A673 (cell line): Measurements from ENCODE around the gene HTR3A. TPM values are rescaled to one million over a fixed set of nuclear protein-coding genes. Genes with fewer than 3 reads are reported as not detected.

ENCODE experiments used
- BruUV-seq: library from RNA; stranded (reverse); fragments of 400-500 nt; replicated peaks from 2 replicates; lab custom pipeline; 2021; lab: Mats Ljungman, UMichigan
- CTCF ChIA-PET: fragments of 300-600 bp; sonication (Branson Sonifier 250); formaldehyde crosslinking; loops from one replicate; lab custom pipeline; 2022; ENCODE audit warnings: antibody characterized with exemption; lab: Charles Lee
- POLR2A ChIA-PET: fragments of 300-600 bp; sonication (Branson Sonifier 250); formaldehyde crosslinking; loops from one replicate; lab custom pipeline; 2022; ENCODE audit warnings: antibody characterized with exemption; ENCODE audit not compliant: low non-redundant PET; lab: Charles Lee
- DNase-seq: peaks from one replicate; pipeline ENCODE4 v3.0.0-alpha.2; 2015; ENCODE audit warnings: low spot score
- H3K27ac ChIP-seq: fragments of 200-600 bp; sonication (generic); 2 replicates; pipeline ENCODE4 v1.5.1; 2016; ENCODE audit warnings: mixed run types, low read depth, mild to moderate bottlenecking, mixed read lengths, antibody characterized with exemption, low read length; ENCODE audit not compliant: poor library complexity, severe bottlenecking
- H3K27me3 ChIP-seq: fragments of 200-600 bp; sonication (generic); replicated peaks from 2 replicates; pipeline ENCODE4 v1.6.1; 2017; ENCODE audit warnings: mixed run types, low read depth, mild to moderate bottlenecking, mixed read lengths, antibody characterized with exemption, low read length; ENCODE audit not compliant: insufficient read depth, poor library complexity
- H3K36me3 ChIP-seq: fragments of 200-600 bp; sonication (generic); 2 replicates; pipeline ENCODE4 v1.6.1; 2016; ENCODE audit warnings: mixed run types, mild to moderate bottlenecking, mixed read lengths, antibody characterized with exemption, low read length; ENCODE audit not compliant: insufficient read depth, poor library complexity, severe bottlenecking
- H3K4me1 ChIP-seq: fragments of 200-600 bp; sonication (generic); 2 replicates; pipeline ENCODE4 v1.6.1; 2017; ENCODE audit warnings: mixed run types, mild to moderate bottlenecking, mixed read lengths, antibody characterized with exemption, low read length; ENCODE audit not compliant: insufficient read depth, poor library complexity, severe bottlenecking
- H3K4me3 ChIP-seq: fragments of 200-600 bp; sonication (generic); 2 replicates; pipeline ENCODE4 v1.5.1; 2016; ENCODE audit warnings: low read depth, mixed run types, mild to moderate bottlenecking, mixed read lengths, low read length; ENCODE audit not compliant: poor library complexity, severe bottlenecking
- H3K9me3 ChIP-seq: fragments of 200-600 bp; sonication (generic); 2 replicates; pipeline ENCODE4 v1.6.1; 2016; ENCODE audit warnings: mixed run types, low read depth, mild to moderate bottlenecking, mixed read lengths, antibody characterized with exemption, low read length; ENCODE audit not compliant: poor library complexity, severe bottlenecking
- CTCF ChIP-seq: fragments of 300-800, 200-600 bp; sonication (generic); conservative IDR thresholded peaks from 2 replicates; pipeline ENCODE4 v1.5.1; 2017; ENCODE audit warnings: low read depth, mild to moderate bottlenecking, antibody characterized with exemption, low read length, moderate library complexity, mixed read lengths
- EZH2 ChIP-seq: fragments of 200-600 bp; sonication (generic); IDR thresholded peaks from 2 replicates; pipeline ENCODE4 v1.6.1; 2017; ENCODE audit warnings: borderline replicate concordance, low read depth, mild to moderate bottlenecking, mixed read lengths, antibody characterized with exemption, low read length; ENCODE audit not compliant: poor library complexity, severe bottlenecking
- intact Hi-C: fragments of 100-400 bp; cut with micrococcal nuclease; formaldehyde crosslinking; loops from one replicate; pipeline ENCODE4 v1.10.0; 2022; ENCODE audit not compliant: unreplicated experiment
- total RNA-seq: library from RNA; stranded (reverse); gene quantifications from 2 replicates; pipeline ENCODE4 v1.2.3, GENCODE V29; 2021

HTR3A gene
- total RNA-seq, 1 experiment from 2014 or later = not detected

DNA sequence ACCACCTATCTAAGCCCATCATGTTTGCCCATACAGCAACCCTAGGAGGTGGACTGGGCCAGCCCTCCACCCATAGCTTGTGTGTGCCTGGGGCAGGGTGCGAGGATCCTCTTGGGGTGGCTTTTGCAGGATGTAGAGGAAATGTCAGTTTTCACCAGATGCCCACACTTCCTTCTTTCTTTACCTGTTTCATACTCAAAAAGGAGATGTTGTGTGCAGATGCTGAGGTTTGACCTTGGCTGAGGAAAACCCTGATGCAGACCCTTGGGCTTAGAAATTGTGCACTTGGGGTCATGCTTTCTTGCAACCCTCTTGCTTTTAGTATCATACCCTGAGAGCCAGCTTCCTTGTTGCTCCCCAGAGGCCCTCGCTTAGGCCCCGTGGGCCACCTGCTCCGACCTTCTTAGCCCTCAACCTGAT lies 2.2 kb downstream of the HTR3A start:
- no peaks in the 10 kb centered on the region for H3K9me3 ChIP-seq
- H3K4me1 ChIP-seq = peaks cover 9% of the 10 kb centered on the region
- no peaks in the 10 kb centered on the region for H3K36me3 ChIP-seq
- no peak for DNase-seq
- H3K4me3 ChIP-seq = no peak overlapping the region
- no peak for TF ChIP-seq CTCF
- TF ChIP-seq EZH2 = no peak
- no TSS peak for BruUV-seq
- ChIA-PET POLR2A (no interaction called here), CTCF (no interaction called here)
- intact Hi-C loops = no loop called here
- no peak overlapping the region for H3K27ac ChIP-seq
- H3K27me3 ChIP-seq = peaks cover 36% of the 10 kb centered on the region

GRCh38 chr11:113977701-113978100 lies 2.8 kb downstream of the HTR3A start:
- intact Hi-C loops = no loop called here
- no peak overlapping the region for H3K4me3 ChIP-seq
- BruUV-seq = no TSS peak

DNA sequence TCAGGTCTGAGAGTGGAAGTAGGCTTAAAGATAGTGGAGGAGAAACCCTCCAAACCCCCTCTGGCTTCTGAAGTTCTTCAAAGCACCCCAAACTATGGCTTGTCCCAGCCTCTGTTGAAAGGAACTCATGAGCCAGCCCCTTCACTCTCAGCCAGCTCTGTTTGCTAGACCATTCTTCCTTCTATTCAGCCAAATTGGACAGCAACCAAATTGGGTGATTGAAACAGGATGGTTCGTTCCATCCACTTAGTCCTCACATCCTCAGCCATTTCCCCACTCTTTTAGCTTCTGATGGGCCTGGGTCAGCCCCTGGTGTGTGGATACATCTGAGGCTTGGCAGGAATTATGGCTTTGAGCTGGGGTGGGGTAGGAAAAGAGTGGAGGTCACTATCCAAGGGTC lies 4.5 kb downstream of the HTR3A start:
- ChIA-PET CTCF (no interaction called here), POLR2A (interaction anchor here (0.6 kb wide), 1 partner anchor 240 kb away, joined by 6 read pairs; no protein-coding TSS in a partner anchor)
- no peak for TF ChIP-seq CTCF
- no peak for TF ChIP-seq EZH2
- H3K27me3 ChIP-seq = peaks cover 58% of the 10 kb centered on the region
- intact Hi-C loops = no loop called here
- no peaks in the 10 kb centered on the region for H3K36me3 ChIP-seq
- BruUV-seq = no TSS peak
- no peak overlapping the region for H3K4me3 ChIP-seq
- H3K4me1 ChIP-seq = peaks cover 9% of the 10 kb centered on the region
- no peak for DNase-seq
- H3K27ac ChIP-seq = no peak overlapping the region
- H3K9me3 ChIP-seq = no peaks in the 10 kb centered on the region

More at GRCh38 chr11:113977701-113978100, 2.8 kb downstream of the HTR3A start:
- POLR2A ChIA-PET = no interaction called here
- no peak for DNase-seq
- no peak overlapping the region for H3K27ac ChIP-seq
- H3K9me3 ChIP-seq = no peaks in the 10 kb centered on the region
- CTCF ChIA-PET = no interaction called here
- H3K27me3 ChIP-seq = peaks cover 42% of the 10 kb centered on the region
- no peaks in the 10 kb centered on the region for H3K36me3 ChIP-seq
- no peak for TF ChIP-seq EZH2
- TF ChIP-seq CTCF = no peak
- H3K4me1 ChIP-seq = peaks cover 9% of the 10 kb centered on the region
